ENCODE measurements around the gene GSG1L.

GSG1L gene

GRCh38 chr16:28063591-28064061, at the start of gene GSG1L:
Gene GSG1L (minus strand): TSS chr16:28063714. CDS start chr16:28063424, 290 bp downstream.
- no peak for DNase-seq

GRCh38 chr16:28112908-28113307, 49.4 kb upstream of the GSG1L start:
- no peak for DNase-seq

- DNase-seq = no peak
Observed at GRCh38 chr16:28110977-28111376, 47.5 kb upstream of the GSG1L start.

DNA sequence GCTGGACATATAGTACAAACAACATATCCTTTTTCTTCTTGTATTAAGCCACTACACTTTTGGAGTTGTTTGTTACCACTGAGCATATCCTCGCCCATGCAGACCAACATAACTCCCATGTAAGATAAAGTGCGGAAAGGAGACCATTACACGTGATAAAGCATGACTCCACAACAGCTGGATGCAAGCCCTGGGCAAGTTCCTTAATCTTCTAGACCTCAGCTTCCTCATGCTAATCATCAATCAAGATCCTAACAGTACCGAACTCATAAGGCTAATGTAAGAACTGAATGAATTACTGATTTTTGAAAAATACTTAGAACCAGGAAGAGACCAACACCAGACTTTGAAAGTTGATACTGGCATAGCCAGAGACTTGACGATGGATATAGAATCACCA, 47.0 kb upstream of the GSG1L start:
- no peak for DNase-seq

DNA sequence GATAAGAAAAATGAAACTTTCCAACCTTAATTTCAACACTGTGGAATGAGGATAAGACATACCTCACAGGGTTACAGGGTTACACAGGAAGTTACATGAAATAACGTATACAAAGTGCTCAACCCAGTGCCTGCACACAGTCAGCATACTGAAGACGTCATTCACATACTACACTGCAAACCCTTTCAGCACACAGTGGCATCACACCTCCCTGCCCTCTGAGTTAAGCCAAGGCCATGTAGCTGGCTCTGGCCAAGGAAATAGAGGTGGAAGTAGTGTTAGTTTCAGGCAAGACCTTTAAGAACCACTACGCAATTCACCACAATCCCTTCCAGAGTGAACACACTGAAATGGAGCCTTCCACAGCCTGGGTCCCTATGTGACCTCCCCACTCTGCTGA, 46.6 kb upstream of the GSG1L start:
- no peak for DNase-seq

GRCh38 chr16:28108590-28109247, 45.2 kb upstream of the GSG1L start:
- no peak for DNase-seq

GRCh38 chr16:28107232-28107631, 43.7 kb upstream of the GSG1L start:
- no peak for DNase-seq

- DNase-seq = no peak
Observed at GRCh38 chr16:28106467-28107215, 43.1 kb upstream of the GSG1L start.

DNA sequence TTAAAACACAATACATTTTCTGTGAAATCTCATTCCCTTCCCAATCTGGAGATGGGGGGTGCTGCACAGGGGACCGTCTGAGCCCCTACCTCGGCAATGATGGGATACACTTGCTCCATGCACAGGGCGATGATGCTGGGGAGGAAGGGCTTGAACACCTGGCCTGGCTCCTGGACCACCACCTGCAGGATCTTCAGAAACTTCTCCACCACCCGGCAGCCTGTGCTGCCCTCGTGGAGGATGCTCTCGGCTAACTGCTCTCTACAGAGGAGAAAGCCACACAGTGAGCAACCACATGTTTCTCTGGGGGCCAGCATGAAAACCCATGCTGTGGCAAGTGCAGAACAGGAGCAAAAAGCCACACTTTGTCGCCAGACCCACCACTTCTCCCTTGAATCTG, 42.4 kb upstream of the GSG1L start:
- no peak for DNase-seq

DNA sequence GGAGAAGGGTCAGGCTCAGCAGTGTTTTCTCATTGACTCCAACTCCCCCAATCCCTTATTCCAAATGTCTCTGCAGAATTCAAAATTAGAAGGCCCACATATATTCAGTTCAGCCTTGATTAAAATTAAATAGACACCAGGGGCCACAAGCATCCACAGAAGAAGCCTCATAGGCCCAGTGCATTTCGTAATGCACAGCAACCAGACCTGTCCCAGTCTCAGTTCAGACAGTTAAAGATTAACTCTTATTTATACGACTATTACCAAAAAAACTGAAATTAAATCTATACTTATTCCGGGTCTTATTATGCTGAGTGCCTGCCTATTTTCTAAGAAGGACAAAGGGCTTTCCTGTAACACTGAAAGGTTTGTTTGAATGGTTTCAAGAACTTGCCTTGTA, 41.8 kb upstream of the GSG1L start:
- no peak for DNase-seq

- no peak for DNase-seq
Observed at GRCh38 chr16:28104404-28104803, 40.9 kb upstream of the GSG1L start.

DNA sequence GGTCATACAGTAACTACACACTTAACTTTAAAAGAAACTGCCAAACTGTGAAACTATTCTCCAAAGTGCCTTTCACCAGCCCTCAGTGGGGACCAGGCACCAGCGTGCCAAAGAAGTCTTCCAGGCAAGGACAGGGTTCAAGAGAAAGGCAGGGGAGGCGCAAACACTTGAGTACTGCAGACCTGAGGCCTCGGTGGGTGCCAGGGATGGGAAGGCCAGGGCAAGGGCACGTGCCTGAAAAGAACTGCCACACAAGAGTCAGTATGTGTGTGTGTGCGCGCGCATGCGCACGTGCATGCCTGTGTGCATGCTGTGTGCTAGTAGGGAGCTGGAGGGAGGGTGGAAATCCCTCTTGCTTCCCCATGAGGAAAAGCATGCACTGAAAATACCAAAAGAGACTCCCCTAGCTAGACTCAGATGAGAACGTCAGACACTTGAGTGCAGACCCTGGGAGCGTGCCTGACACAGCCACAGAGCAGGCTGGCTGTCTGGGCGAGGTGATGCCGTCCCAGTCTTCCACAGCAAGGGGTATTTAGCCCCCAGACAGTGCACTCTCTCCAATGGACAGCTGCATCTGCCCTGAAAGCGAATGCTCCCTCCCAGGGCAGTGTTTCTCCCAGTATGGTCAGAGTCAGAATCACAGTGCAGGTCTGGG, 40.1 kb upstream of the GSG1L start:
- DNase-seq = no peak

DNA sequence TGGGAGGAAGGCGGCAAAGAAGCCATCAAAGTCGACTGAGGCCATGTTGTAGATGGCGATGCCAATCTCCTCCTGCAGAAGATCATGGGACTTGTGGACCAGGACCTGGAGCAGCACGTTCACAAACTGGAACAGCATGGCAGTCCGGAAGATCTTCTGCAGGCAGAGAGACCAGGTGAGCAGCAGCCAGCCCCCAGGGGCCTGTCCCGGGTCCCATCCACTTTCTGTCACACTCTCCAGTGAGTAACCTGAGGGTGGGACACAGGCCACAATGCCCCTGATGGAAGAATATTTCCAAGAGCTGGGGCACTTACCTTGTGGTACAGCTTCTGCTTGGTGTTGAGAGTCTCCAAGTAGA, 38.0 kb upstream of the GSG1L start:
- no peak for DNase-seq

DNA sequence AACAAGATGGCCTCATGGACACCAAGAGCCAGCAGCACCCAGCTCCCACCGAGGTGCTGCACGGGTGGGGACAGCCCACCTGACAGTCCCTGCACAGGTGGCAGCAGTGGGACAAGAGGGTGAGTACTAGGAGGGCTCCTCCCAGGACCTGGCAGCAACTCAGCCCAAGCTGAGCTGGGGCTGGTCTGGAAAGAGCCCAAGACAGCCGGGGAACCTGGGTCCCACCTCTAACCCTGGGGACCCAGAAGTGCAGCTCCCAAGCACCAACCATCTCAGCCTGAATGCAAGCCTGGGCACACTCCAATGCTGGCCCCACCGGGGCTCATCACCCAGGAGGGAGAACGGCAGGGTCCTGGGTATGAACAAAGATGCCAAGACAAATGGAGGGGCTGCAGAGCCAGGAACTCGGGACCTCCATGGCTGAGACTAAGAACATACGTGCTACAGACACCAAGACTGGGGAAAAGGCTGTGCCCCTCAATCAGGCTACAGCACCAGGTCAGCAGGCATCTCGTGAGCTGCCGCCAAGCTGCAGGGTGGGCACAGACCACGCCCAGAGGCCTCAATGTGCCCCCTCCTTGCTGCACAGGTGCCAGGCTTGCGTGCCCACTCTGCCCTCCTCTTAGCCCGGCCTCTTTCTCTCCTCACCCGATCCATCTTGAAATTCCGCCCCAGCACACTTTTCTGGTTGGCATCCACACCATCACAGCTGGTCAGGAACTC, 37.5 kb upstream of the GSG1L start:
- DNase-seq = no peak

DNA sequence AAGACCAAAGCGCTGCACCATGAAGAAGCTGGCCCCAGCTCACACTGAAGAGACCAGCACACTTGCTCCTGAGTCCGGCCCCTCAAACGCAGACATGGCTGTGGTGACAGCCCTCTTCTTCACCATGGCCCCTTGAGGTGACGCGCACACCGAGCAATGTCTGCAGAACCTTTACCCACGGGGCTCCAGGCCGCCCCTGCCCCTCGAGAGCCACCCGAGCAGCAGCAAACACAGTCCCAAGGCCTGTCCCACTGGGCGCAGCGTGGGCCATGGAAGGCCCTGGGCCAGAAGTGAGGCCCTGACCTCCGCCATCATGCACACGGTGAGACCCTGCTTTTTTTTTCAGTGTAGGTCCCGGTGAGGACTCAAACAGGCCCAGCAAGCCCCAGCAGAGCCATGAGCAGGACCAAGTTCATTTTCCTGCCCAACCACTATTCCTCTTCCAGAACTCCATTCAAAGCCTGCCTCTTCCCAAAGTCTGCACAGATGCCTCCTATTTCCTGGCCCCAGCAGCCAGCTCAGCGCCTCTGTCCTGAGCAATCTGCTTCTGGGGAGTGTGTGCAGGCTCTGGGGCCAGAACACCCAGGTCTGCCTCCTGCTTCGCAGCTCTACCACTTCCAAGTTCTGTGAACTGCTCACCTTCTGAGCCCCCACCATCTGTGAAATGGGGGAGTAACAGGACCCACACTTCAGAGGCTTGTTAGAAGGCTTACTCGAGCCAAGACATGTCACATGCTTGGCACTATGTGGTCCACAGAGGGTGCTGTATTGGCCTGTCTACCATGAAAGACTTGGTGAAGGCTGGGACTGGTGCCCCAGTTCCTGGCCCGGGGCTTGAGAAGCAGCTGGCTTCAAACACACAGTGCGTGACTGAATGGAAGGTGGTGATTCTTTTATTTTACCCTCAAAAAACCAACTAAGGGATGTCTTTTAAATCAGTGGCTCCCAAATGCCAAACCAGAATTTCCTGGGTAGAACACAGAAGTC, 35.7 kb upstream of the GSG1L start:
- no peak for DNase-seq

GRCh38 chr16:28098171-28098958, 34.9 kb upstream of the GSG1L start:
- DNase-seq = no peak

- no peak for DNase-seq
Observed at GRCh38 chr16:28096983-28097899, 33.7 kb upstream of the GSG1L start.

GRCh38 chr16:28093385-28093725, 29.8 kb upstream of the GSG1L start:
- DNase-seq = no peak

- no peak for DNase-seq
Observed at GRCh38 chr16:28092721-28093384, 29.3 kb upstream of the GSG1L start.

DNA sequence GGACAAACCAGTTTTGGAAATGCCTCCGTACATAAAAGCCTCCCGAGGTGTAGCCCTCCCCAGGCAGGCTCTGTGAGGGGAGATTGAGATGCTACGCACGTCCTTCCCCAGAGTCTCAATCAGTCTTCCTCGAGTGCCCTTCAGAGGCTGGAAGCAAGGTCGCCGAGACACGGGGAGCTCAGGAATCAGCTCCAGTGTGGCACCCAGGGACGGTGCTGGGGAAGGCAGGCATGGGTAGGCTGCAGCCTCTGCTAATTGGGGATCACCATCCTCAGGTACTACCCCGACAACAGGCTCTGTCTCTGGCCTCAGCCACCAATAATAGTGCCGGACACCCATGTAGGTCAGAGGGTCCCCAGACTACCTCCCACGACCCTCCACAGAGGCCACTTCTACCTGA, 28.1 kb upstream of the GSG1L start:
- DNase-seq = no peak

Data from activated naive CD4-positive, alpha-beta T cell treated with Interleukin-2 at 50 U/mL for 16 hours (primary cell).